Esophagus squamous epithelium (tissue), 5 donors: Measurements from ENCODE around the gene ST8SIA1. TPM values are rescaled to one million over a fixed set of nuclear protein-coding genes. Genes with fewer than 3 reads are reported as not detected.
A peak's percentile ranks its signal among the peaks of the same experiment; 100 is the strongest.
"Not testable (repeated sequence)": the region's sequence is repeated elsewhere in the genome, so short reads cannot be mapped to it uniquely, and the experiment has no call there.

Experiments used
- DNase-seq: peaks from one replicate; lab custom pipeline; 2025; lab: John Stamatoyannopoulos, UW
- H3K27ac ChIP-seq, 4 donors: fragments of 200-600 bp; sonication (generic); one replicate each; pipeline ENCODE4 v1.5.1; 2016 to 2019; ENCODE audit warnings: mild to moderate bottlenecking in 1 of 4
- H3K27me3 ChIP-seq, 4 donors: fragments of 200-600 bp; sonication (generic); 1 replicate in 3 of 4; 2 replicates in 1 of 4; pipeline versions ENCODE4 v1.5.1 to v1.6.0; 2017 to 2021; ENCODE audit warnings: antibody characterized with exemption in 1 of 4
- H3K36me3 ChIP-seq, 3 donors: fragments of 200-600 bp; sonication (generic); one replicate each; pipeline ENCODE4 v1.5.1; 2016 to 2019
- H3K4me1 ChIP-seq, 3 donors: fragments of 200-600 bp; sonication (generic); one replicate each; pipeline ENCODE4 v1.5.1; 2017 to 2019
- H3K4me3 ChIP-seq, 4 donors: fragments of 200-600 bp; sonication (generic); 1 replicate in 3 of 4; 2 replicates in 1 of 4; pipeline ENCODE4 v1.5.1; 2016 to 2019; ENCODE audit warnings: mild to moderate bottlenecking in 2 of 4, moderate library complexity in 1 of 4
- H3K9me3 ChIP-seq, 3 donors: fragments of 200-600 bp; sonication (generic); one replicate each; pipeline ENCODE4 v1.5.1; 2016 to 2019
- POLR2A ChIP-seq, 4 donors: fragments of 450-650 bp; IDR thresholded peaks; one replicate each; pipeline ENCODE4 v1.6.1; 2017; ENCODE audit warnings: antibody characterized with exemption in 4 of 4, mild to moderate bottlenecking in 4 of 4, moderate library complexity in 3 of 4
- WGBS, 2 donors: methylation state at CpG; one replicate each; pipeline ENCODE4 v1.1.5; 2018; 5-methylcytosine and 5-hydroxymethylcytosine counted together
- intact Hi-C: fragments of 100-400 bp; cut with DNase I; formaldehyde crosslinking; loops from one replicate; pipeline ENCODE4 v1.15.0; 2022
- total RNA-seq, 4 donors: library from RNA; depleted of rRNA; stranded (reverse); fragments of >200 nt; gene quantifications; one replicate each; pipeline ENCODE4 v1.1.0, GENCODE V29; 2016
- TF ChIP-seq, protein P1 (sequence below), 6 experiments: fragments of 450-650 bp in 4 of 6; fragments of 200-600 bp in 2 of 6; sonication (generic) in 2 of 6; IDR thresholded peaks; one replicate each; pipeline ENCODE4 v1.5.1; 2016 to 2019; ENCODE audit warnings: antibody characterized with exemption in 6 of 6, mild to moderate bottlenecking in 4 of 6, moderate library complexity in 4 of 6
- donor health status: DM: yes; HTN: yes; CAD: no.

ST8SIA1 gene, protein sequence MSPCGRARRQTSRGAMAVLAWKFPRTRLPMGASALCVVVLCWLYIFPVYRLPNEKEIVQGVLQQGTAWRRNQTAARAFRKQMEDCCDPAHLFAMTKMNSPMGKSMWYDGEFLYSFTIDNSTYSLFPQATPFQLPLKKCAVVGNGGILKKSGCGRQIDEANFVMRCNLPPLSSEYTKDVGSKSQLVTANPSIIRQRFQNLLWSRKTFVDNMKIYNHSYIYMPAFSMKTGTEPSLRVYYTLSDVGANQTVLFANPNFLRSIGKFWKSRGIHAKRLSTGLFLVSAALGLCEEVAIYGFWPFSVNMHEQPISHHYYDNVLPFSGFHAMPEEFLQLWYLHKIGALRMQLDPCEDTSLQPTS
- 1 to 10 TPM in 2 of 4 donors, under 1 TPM in 2; 0.38 to 5.3 (median 1.0) TPM for total RNA-seq

- TF ChIP-seq, protein P1, sequence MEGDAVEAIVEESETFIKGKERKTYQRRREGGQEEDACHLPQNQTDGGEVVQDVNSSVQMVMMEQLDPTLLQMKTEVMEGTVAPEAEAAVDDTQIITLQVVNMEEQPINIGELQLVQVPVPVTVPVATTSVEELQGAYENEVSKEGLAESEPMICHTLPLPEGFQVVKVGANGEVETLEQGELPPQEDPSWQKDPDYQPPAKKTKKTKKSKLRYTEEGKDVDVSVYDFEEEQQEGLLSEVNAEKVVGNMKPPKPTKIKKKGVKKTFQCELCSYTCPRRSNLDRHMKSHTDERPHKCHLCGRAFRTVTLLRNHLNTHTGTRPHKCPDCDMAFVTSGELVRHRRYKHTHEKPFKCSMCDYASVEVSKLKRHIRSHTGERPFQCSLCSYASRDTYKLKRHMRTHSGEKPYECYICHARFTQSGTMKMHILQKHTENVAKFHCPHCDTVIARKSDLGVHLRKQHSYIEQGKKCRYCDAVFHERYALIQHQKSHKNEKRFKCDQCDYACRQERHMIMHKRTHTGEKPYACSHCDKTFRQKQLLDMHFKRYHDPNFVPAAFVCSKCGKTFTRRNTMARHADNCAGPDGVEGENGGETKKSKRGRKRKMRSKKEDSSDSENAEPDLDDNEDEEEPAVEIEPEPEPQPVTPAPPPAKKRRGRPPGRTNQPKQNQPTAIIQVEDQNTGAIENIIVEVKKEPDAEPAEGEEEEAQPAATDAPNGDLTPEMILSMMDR (IDR thresholded peaks at IDR 0.05) = no peak
- peak in 1 of 4 donors; percentile 8 for TF ChIP-seq POLR2A (IDR thresholded peaks at IDR 0.05)
- H3K36me3 ChIP-seq = no peaks in the 10 kb centered on the region
- WGBS, 2 donors = 5 to 10% methylated on average over 2 to 8 of the region's 70 CpGs
- peak within 1 kb of the TSS; percentile 48 to 84 (median 79) for H3K27ac ChIP-seq
- intact Hi-C loops = loop anchor here (10.0 kb wide), 3 partner anchors 60 to 230 kb away; no protein-coding TSS in a partner anchor
- H3K4me1 ChIP-seq = peaks cover 0 to 40% (median 0%) of the 10 kb centered on the region in 3 donors
- peaks cover 0 to 26% (median 0%) of the 10 kb centered on the region in 4 donors for H3K27me3 ChIP-seq
- H3K4me3 ChIP-seq = peak within 1 kb of the TSS; percentile 30 to 74 (median 62)
- no peaks in the 10 kb centered on the region for H3K9me3 ChIP-seq
- DNase-seq = no peak
These were observed at the start of gene ST8SIA1 for GRCh38 chr12:22334410-22335100. TSS of gene ST8SIA1 (minus strand) at chr12:22334707. CDS start at chr12:22334232, 475 bp downstream.

DNA sequence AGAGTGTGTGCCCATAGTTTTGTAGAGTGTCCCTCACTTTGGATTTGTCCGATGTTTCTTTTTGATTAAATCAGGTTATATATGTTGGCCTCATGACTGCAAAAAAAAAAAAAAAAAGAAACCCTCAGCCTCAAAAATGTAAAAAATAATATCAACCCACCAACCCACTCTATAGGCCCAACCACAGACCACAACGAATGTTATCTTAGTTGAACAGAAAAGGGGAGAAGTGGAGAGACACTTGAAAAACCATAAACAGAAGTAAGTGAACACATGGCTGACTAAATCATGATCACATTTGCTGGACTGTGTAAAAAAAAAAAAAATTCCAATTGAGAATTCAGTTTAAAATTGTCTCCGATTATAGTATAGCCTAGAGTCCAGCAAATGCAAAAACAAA, 45.5 kb upstream of the ST8SIA1 start:
- H3K36me3 ChIP-seq = no peaks in the 10 kb centered on the region
- TF ChIP-seq, protein P1 (IDR thresholded peaks at IDR 0.05) = no peak
- TF ChIP-seq POLR2A (IDR thresholded peaks at IDR 0.05) = no peak
- 74 to 87% methylated on average over 3 of the region's 3 CpGs for WGBS, 2 donors
- no peaks in the 10 kb centered on the region for H3K9me3 ChIP-seq
- no peaks in the 10 kb centered on the region for H3K27me3 ChIP-seq
- H3K4me1 ChIP-seq = peaks cover 0 to 4% (median 0%) of the 10 kb centered on the region in 3 donors
- no peak overlapping the region for H3K4me3 ChIP-seq
- intact Hi-C loops = no loop called here
- no peak overlapping the region for H3K27ac ChIP-seq
- DNase-seq = no peak

DNA sequence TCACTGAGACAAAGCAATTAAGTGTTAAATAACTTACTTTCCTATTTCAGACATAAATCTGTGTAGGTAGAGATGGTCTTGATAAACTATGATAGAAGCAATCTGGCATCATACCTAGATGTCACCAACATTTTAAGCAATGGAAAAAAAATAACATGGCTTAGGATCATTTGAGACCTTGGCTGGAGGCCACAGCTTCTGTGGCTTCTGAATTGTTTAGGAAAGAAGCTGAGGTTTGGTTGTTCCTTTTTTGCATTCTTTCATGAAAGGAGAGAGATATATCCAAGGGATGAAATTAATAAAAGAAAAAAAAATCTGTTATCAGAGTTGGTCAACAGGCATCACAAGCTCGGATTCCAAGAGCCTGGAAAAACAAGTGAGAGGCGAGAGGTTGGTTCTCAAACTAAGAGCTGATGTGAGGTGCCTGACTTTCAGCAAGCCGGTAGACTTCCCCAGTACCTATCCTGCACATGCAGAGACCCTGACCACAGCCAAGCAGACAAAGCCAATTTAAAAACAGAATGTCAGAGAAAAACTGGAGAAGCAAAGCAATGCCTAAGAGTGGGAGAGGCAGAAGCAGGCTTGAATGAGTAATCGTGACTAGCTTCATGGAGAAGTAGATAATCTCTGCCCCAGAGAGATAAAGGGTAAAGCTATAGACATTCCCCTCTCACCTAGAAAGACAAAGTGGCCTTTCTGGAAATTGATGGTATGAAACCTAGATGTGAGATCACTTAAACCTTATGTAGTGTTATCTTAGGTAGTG, 43.4 kb upstream of the ST8SIA1 start:
- no peaks in the 10 kb centered on the region for H3K36me3 ChIP-seq
- no peak overlapping the region for H3K27ac ChIP-seq
- WGBS, 2 donors = 61 to 73% methylated on average over 4 of the region's 4 CpGs
- peaks cover 0 to 4% (median 0%) of the 10 kb centered on the region in 3 donors for H3K4me1 ChIP-seq
- DNase-seq = no peak
- TF ChIP-seq, protein P1 (IDR thresholded peaks at IDR 0.05) = no peak
- no peak for TF ChIP-seq POLR2A (IDR thresholded peaks at IDR 0.05)
- H3K27me3 ChIP-seq = no peaks in the 10 kb centered on the region
- intact Hi-C loops = no loop called here
- H3K4me3 ChIP-seq = no peak overlapping the region
- no peaks in the 10 kb centered on the region for H3K9me3 ChIP-seq

DNA sequence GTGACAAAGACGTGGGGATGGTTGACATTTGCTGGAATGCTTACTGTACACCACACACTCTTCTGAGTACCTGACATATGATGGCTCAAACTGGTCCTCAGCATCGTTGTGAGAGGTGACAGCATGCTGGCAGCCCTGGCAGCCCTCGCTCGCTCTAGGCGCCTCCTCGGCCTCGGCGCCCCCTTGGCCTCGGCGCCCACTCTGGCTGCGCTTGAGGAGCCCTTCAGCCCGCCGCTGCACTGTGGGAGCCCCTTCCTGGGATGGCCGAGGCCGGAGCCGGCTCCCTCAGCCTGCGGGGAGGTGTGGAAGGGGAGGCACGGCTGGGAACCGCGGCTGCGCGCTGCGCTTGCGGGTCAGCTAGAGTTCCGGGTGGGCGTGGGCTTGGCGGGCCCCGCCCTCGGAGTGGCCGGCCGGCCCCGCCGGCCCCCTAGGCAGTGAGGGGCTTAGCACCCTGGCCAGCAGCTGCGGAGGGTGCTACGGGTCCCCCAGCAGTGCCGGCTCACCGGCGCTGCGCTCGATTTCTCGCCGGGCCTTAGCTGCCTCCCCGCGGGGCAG, 42.2 kb upstream of the ST8SIA1 start:
- H3K36me3 ChIP-seq, H3K27ac ChIP-seq, H3K9me3 ChIP-seq, H3K27me3 ChIP-seq, H3K4me3 ChIP-seq, H3K4me1 ChIP-seq, intact Hi-C loops, DNase-seq: not testable (repeated sequence)
- 87 to 94% methylated on average over 2 to 8 of the region's 44 CpGs for WGBS, 2 donors

DNA sequence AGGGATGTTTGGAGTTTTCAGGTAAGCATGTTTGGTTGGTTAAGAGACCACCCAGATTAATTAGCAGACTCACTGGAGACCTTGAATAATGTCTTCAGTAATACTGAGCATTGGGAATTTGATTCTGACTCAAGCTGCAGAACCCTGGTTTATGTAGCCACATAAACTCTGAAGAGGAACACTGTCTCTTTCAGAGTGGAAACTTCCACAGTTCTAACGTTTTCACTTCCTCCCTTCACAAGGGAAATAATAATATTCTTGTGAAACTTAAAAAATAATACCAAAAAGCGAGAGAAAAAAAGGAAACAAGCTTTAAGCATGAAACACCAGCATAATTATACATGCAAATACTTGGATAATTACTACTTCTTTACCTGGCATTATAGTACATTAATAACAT, 40.0 kb upstream of the ST8SIA1 start:
- Histone ChIP-seq H3K27me3 (no peaks in the 10 kb centered on the region), H3K4me1 (peaks cover 0 to 4% (median 0%) of the 10 kb centered on the region in 3 donors), H3K9me3 (no peaks in the 10 kb centered on the region), H3K4me3 (no peak overlapping the region), H3K27ac (no peak overlapping the region), H3K36me3 (no peaks in the 10 kb centered on the region)
- intact Hi-C loops = no loop called here
- 30 to 50% methylated on average over 2 of the region's 2 CpGs for WGBS, 2 donors
- TF ChIP-seq, protein P1 (IDR thresholded peaks at IDR 0.05) = no peak
- no peak for TF ChIP-seq POLR2A (IDR thresholded peaks at IDR 0.05)
- no peak for DNase-seq
